C4-2B (cell line): ENCODE results near the gene LIPC.

Source experiments
- ZFX ChIP-seq: fragments of 450-650 bp; IDR thresholded peaks from 2 replicates; pipeline ENCODE4 v1.6.1; 2017
- TF ChIP-seq, protein P1 (sequence below): fragments of 450-650 bp; conservative IDR thresholded peaks from 2 replicates; pipeline ENCODE4 v1.5.1; 2017; ENCODE audit warnings: mild to moderate bottlenecking

- TF ChIP-seq, protein P1, sequence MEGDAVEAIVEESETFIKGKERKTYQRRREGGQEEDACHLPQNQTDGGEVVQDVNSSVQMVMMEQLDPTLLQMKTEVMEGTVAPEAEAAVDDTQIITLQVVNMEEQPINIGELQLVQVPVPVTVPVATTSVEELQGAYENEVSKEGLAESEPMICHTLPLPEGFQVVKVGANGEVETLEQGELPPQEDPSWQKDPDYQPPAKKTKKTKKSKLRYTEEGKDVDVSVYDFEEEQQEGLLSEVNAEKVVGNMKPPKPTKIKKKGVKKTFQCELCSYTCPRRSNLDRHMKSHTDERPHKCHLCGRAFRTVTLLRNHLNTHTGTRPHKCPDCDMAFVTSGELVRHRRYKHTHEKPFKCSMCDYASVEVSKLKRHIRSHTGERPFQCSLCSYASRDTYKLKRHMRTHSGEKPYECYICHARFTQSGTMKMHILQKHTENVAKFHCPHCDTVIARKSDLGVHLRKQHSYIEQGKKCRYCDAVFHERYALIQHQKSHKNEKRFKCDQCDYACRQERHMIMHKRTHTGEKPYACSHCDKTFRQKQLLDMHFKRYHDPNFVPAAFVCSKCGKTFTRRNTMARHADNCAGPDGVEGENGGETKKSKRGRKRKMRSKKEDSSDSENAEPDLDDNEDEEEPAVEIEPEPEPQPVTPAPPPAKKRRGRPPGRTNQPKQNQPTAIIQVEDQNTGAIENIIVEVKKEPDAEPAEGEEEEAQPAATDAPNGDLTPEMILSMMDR: no peak
- no peak for TF ChIP-seq ZFX
These were observed 39.6 kb upstream of the LIPC start for GRCh38 chr15:58392141-58392540.
